HepG2 (cell line): ENCODE measurements around the gene GSTA1.
"Not testable (repeated sequence)": the region's sequence is repeated elsewhere in the genome, so short reads cannot be mapped to it uniquely, and the experiment has no call there.

Experiments used
- ATF7 ChIP-seq, 2 experiments: fragments of 450-650 bp in 1 of 2; sonication (generic) in 1 of 2; formaldehyde crosslinking in 1 of 2; IDR thresholded peaks; 2 replicates each; pipeline versions ENCODE4 v1.4.0 to v1.6.1; 2016 to 2020; ENCODE audit warnings: antibody characterized with exemption in 1 of 2, mild to moderate bottlenecking in 1 of 2, missing genetic modification reagents in 1 of 2
- HNF4G ChIP-seq, 2 experiments: sonication (generic) in 1 of 2; formaldehyde crosslinking in 1 of 2; IDR thresholded peaks; 2 replicates each; pipeline versions ENCODE4 v1.4.0 to v1.6.1; 2011 to 2020; ENCODE audit warnings: borderline replicate concordance in 2 of 2, low read depth in 2 of 2, mild to moderate bottlenecking in 2 of 2, low read length in 1 of 2, missing genetic modification reagents in 1 of 2, moderate library complexity in 1 of 2
- JUNB ChIP-seq: sonication (generic); formaldehyde crosslinking; IDR thresholded peaks from 2 replicates; pipeline ENCODE4 v1.8.0; 2022; ENCODE audit warnings: missing genetic modification reagents, mild to moderate bottlenecking, borderline replicate concordance
- PAX8 ChIP-seq: sonication (generic); formaldehyde crosslinking; IDR thresholded peaks from 2 replicates; pipeline ENCODE4 v1.8.0; 2022; ENCODE audit warnings: mild to moderate bottlenecking, missing genetic modification reagents, borderline replicate concordance
- PBX3 ChIP-seq: sonication (generic); formaldehyde crosslinking; IDR thresholded peaks from 2 replicates; pipeline ENCODE4 v1.8.1; 2023; ENCODE audit warnings: missing genetic modification reagents, inconsistent platforms, borderline replicate concordance
- POLR2AphosphoS2 ChIP-seq: IDR thresholded peaks from 2 replicates; pipeline ENCODE4 v1.6.1; 2011; ENCODE audit warnings: low read depth, low read length, improper control_type of control experiment
- PRPF4 ChIP-seq: fragments of 200-400 bp; formaldehyde crosslinking; IDR thresholded peaks from 2 replicates; pipeline ENCODE4 v1.6.1; 2016; ENCODE audit warnings: low read length, low read depth; ENCODE audit not compliant: poor library complexity, severe bottlenecking
- RAD51 ChIP-seq: fragments of 450-650 bp; IDR thresholded peaks from 2 replicates; pipeline ENCODE4 v1.6.1; 2016; ENCODE audit warnings: borderline replicate concordance
- TP53 ChIP-seq: sonication (generic); formaldehyde crosslinking; conservative IDR thresholded peaks from 2 replicates; pipeline ENCODE4 v1.4.0; 2020; ENCODE audit warnings: missing genetic modification reagents
- UBTF ChIP-seq: sonication (generic); formaldehyde crosslinking; IDR thresholded peaks from 2 replicates; pipeline ENCODE4 v1.4.0; 2020; ENCODE audit warnings: mild to moderate bottlenecking, missing genetic modification reagents

GRCh38 chr6:52753137-52753536 is 50.5 kb downstream of the GSTA1 start:
- not testable (repeated sequence) for TF ChIP-seq PAX8 (CRISPR knock-in tag); TP53 (CRISPR knock-in tag); PRPF4; UBTF (CRISPR knock-in tag); ATF7 (IDR thresholded peaks at IDR 0.05); ATF7 (CRISPR knock-in tag; IDR thresholded peaks at IDR 0.05); HNF4G (IDR thresholded peaks at IDR 0.05; ENCODE audit: borderline replicate concordance, low read depth, low read length); HNF4G (CRISPR knock-in tag; IDR thresholded peaks at IDR 0.05; ENCODE audit: borderline replicate concordance, low read depth); PBX3; POLR2AphosphoS2; RAD51; JUNB (CRISPR knock-in tag)
